Ectodermal cell (in vitro differentiated cells): Measurements from ENCODE around the gene CASP4. TPM values are rescaled to one million over a fixed set of nuclear protein-coding genes. Genes with fewer than 3 reads are reported as not detected.

Source experiments
- H3K27ac ChIP-seq: 2 replicates; pipeline ENCODE4 v1.7.0; 2013; ENCODE audit warnings: mild to moderate bottlenecking, low read depth, low read length; ENCODE audit not compliant: insufficient read depth, poor library complexity, severe bottlenecking
- H3K27me3 ChIP-seq: 2 replicates; pipeline ENCODE4 v1.7.0; 2013; ENCODE audit warnings: mild to moderate bottlenecking, low read length; ENCODE audit not compliant: insufficient read depth, control insufficient read depth, poor library complexity, severe bottlenecking
- H3K36me3 ChIP-seq: one replicate; pipeline ENCODE4 v1.7.0; 2013; ENCODE audit warnings: low read length; ENCODE audit not compliant: control insufficient read depth, insufficient read depth
- H3K4me1 ChIP-seq: one replicate; pipeline ENCODE4 v1.7.0; 2013; ENCODE audit warnings: low read length; ENCODE audit not compliant: control insufficient read depth, insufficient read depth
- H3K4me3 ChIP-seq: 2 replicates; pipeline ENCODE4 v1.7.0; 2013; ENCODE audit warnings: low read depth, low read length, control low read depth; ENCODE audit not compliant: insufficient read depth
- H3K9me3 ChIP-seq: 2 replicates; pipeline ENCODE4 v1.7.0; 2013; ENCODE audit warnings: mild to moderate bottlenecking, low read length, moderate library complexity; ENCODE audit not compliant: control insufficient read depth
- WGBS, 2 experiments: methylation state at CpG; one replicate each; pipeline ENCODE4 v1.1.7; 2013; ENCODE audit warnings: missing lambda C conversion rate in 2 of 2; 5-methylcytosine and 5-hydroxymethylcytosine counted together
- polyA plus RNA-seq, 4 experiments: library from polyadenylated mRNA; stranded (reverse); fragments of 50-300 nt; gene quantifications; one replicate each; pipeline ENCODE4 v1.2.3, GENCODE V29; 2013

Gene CASP4
- not detected for polyA plus RNA-seq (2013, experiment 1 of 4)
- not detected for polyA plus RNA-seq (2013, experiment 2 of 4)
- not detected for polyA plus RNA-seq (2013, experiment 3 of 4)
- 0.81 TPM for polyA plus RNA-seq (2013, experiment 4 of 4)

DNA sequence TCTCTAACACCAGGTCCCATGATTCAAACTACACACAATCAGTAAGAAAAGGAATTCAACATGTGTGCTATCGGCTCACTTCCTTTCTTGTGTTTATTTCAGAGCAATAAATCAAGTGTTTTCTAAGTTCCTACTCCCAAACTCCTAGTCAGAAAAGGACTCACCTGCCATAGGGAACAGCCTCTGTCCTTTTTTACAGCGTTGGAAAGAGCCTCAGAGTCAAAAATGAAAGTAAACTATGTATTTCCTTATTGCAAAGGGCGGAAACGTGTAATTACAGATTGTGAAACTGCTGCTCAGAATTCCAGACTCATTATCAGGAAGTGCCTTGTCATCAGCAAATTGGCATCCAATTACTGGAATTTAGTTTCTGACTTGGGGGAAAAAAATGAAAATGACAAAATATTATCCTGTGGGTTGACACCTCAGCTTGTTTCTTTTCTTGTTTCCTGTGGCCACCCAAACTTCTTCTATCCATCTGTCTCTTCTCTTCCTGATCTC lies at the start of gene CASP4:
TSS of gene CASP4 (minus strand) at position 220 of the 501 bp plus-strand sequence. CDS start at position 171, 49 bp downstream.
- Histone ChIP-seq H3K27me3 (no peaks in the 10 kb centered on the region), H3K4me1 (no peaks in the 10 kb centered on the region), H3K27ac (no peak within 1 kb of the TSS), H3K4me3 (no peak within 1 kb of the TSS), H3K9me3 (no peaks in the 10 kb centered on the region), H3K36me3 (no peaks in the 10 kb centered on the region)
- WGBS, 2 experiments: 95% methylated on average over 4 of the region's 4 CpGs

DNA sequence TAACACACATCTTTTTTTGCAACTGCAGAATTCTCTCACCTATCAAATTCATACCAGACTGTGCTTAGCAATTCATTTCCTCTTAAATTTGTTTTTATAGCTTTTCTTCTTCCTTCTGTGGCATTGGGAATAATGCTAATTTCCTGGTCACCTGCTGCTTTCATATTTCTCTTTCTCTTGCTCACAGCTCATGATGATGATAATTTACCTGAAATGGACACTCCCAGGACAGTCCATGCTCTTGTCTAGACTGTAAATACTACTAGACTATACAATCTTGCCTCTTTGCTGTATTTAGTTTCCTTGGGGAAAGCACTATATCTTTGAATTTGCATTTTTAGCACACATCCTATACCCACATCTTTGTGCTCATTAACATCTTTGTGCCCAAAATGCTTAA lies 39.1 kb upstream of the CASP4 start:
- H3K27ac ChIP-seq: no peak overlapping the region
- H3K9me3 ChIP-seq: no peaks in the 10 kb centered on the region
- H3K4me3 ChIP-seq: no peak overlapping the region
- H3K36me3 ChIP-seq: no peaks in the 10 kb centered on the region
- no peaks in the 10 kb centered on the region for H3K27me3 ChIP-seq
- H3K4me1 ChIP-seq: no peaks in the 10 kb centered on the region

DNA sequence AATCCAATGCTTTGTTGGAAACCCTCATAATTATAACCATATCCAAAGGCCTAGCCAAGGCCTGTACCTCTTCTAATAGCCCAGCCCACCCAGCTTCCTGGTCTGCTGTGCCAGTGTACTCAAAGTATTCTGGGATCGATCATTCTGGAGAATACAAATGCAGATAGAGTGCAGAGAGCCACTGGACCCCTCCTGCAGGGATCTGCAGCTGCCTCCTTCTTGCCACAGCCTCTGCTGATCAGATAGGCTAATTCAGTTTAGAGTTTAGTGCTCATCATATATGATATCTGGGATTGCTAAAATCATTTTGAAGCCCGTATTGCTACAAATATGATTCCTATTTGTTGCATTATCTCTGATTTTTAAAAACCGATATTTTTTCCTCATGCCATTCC lies 37.1 kb upstream of the CASP4 start:
- Histone ChIP-seq H3K4me3 (no peak overlapping the region), H3K4me1 (no peaks in the 10 kb centered on the region), H3K9me3 (no peaks in the 10 kb centered on the region), H3K36me3 (no peaks in the 10 kb centered on the region), H3K27ac (no peak overlapping the region), H3K27me3 (no peaks in the 10 kb centered on the region)
- WGBS, 2 experiments: 84 to 97% methylated on average over 2 to 3 of the region's 3 CpGs

DNA sequence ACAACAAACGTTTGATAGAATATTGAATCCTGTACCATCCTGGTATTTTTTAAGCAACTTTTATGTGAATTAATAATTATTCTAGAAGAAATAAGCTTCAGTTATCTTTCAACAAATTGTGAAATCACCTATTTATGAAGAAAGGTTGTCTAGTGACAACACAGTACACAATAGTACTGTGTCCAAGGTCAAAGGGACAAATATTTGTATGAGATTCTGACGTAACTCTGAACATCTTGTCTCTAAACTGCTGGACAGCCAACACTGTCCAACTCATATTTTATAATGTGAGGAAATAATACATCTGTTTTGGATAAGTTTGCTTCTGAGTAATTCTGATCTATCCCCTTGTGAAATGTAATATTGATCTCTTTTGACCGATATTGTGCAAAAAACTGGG lies 35.6 kb upstream of the CASP4 start:
- Histone ChIP-seq H3K36me3 (no peaks in the 10 kb centered on the region), H3K9me3 (no peaks in the 10 kb centered on the region), H3K27ac (no peak overlapping the region), H3K4me3 (no peak overlapping the region), H3K4me1 (no peaks in the 10 kb centered on the region), H3K27me3 (no peaks in the 10 kb centered on the region)
- WGBS, 2 experiments: 93 to 100% methylated on average over 1 to 3 of the region's 3 CpGs

DNA sequence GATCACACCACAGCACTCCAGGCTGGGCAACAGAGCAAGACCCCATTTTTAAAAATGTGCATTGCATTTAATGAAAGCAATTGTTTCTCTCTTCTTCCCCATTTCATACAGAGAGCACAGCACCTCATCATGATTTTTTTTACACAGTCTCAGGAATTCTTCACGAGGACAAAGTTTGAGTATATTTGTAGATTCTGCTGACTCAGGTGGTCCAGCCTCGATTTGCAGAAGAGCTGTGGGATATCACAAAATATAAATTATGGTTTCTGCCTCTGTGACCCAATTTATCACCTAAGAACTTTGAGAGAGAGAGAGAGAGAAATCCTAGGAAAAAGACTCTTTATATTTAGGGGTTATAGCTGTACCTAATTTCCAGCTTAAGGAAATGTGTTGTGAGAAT lies 34.8 kb upstream of the CASP4 start:
- no peak overlapping the region for H3K4me3 ChIP-seq
- H3K4me1 ChIP-seq: no peaks in the 10 kb centered on the region
- no peaks in the 10 kb centered on the region for H3K36me3 ChIP-seq
- no peaks in the 10 kb centered on the region for H3K27me3 ChIP-seq
- H3K27ac ChIP-seq: no peak overlapping the region
- no peaks in the 10 kb centered on the region for H3K9me3 ChIP-seq
- 84% methylated on average over 2 of the region's 2 CpGs; no CpG with 5 or more reads in 1 of the 2 experiments for WGBS, 2 experiments

DNA sequence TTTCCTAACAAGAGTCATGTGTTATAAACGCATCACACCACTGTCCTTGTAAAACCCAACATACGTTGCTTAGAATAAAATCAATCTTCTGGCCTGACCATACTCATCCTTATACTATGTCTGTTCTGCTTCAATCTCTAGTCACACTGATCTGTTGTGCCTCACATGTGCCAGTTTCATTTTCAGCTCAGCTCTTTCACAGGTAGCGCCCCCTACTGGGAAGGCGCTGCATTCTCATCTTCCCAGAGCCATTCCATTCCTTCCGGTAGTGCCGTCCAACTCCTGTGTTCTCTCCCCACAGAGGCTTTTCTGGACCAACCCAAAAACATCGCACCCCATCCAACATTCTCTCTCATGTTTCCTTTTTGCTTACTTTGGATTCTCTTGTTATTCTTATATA lies 32.4 kb upstream of the CASP4 start:
- H3K9me3 ChIP-seq: no peaks in the 10 kb centered on the region
- H3K36me3 ChIP-seq: no peaks in the 10 kb centered on the region
- H3K27ac ChIP-seq: no peak overlapping the region
- H3K4me1 ChIP-seq: no peaks in the 10 kb centered on the region
- no peaks in the 10 kb centered on the region for H3K27me3 ChIP-seq
- 84 to 91% methylated on average over 7 of the region's 7 CpGs for WGBS, 2 experiments
- no peak overlapping the region for H3K4me3 ChIP-seq

DNA sequence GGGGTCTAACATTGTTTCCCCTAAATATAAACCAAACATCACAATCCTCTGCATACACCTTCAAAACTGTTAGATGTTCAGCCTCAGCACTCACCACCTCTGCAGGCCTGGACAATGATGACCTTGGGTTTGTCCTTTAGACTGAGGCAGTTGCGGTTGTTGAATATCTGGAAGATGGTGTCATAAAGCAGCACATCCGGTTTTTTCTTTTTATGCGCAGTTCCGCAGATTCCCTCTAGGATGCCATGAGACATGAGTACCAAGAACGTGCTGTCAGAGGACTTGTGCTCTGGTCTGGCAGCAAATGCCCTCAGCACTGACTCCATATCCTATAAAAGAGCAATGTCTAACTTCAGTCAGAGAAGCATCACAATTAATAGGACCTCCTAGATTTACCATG lies 31.8 kb upstream of the CASP4 start:
- H3K27ac ChIP-seq: no peak overlapping the region
- no peaks in the 10 kb centered on the region for H3K9me3 ChIP-seq
- WGBS, 2 experiments: 92 to 93% methylated on average over 5 of the region's 5 CpGs

DNA sequence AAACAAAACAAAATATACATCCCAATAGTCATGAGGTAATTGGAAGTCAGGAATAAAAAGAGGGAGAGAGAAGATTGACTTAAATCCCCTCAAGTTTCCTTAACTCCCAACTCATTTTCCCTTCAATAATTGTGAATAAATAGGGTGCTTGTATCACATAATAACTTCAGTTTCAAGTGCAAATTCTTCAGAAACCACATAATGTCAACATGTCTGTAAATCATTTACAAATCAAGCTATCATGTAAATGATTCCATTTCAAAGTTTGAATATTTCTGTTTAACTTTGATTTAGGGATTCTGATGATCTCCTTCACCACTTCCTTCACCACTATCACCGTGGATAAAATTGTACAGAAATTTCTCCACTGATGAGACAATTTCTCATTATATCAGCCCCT lies 31.3 kb upstream of the CASP4 start:
- Histone ChIP-seq H3K36me3 (no peaks in the 10 kb centered on the region), H3K9me3 (no peaks in the 10 kb centered on the region), H3K27ac (no peak overlapping the region), H3K4me1 (no peaks in the 10 kb centered on the region), H3K4me3 (no peak overlapping the region), H3K27me3 (no peaks in the 10 kb centered on the region)
- 100% methylated on average over 1 of the region's 1 CpG; no CpG with 5 or more reads in 1 of the 2 experiments for WGBS, 2 experiments

More for the DNA sequence above, 31.8 kb upstream of the CASP4 start:
- no peaks in the 10 kb centered on the region for H3K4me1 ChIP-seq
- H3K27me3 ChIP-seq: no peaks in the 10 kb centered on the region
- no peak overlapping the region for H3K4me3 ChIP-seq
- no peaks in the 10 kb centered on the region for H3K36me3 ChIP-seq

DNA sequence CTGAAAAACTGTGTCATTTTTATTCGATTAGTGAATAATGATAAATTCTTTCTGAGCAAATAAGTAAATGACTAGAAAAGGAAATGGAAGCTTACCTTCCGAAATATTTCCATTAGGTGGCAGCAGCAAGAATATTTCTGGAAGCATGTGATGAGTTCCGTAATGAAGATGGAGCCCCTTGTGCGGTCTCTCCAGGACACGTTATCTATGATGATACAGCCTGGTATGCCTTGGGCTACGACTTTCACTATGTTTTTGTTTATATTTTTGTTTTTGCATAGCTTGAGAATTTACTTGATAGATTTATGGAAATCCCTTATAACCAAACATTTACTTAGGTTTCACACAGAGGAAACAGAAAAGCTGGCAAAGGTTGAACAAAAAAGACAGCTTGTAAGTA lies 28.9 kb upstream of the CASP4 start:
- Histone ChIP-seq H3K27me3 (no peaks in the 10 kb centered on the region), H3K4me1 (no peaks in the 10 kb centered on the region), H3K4me3 (no peak overlapping the region), H3K36me3 (no peaks in the 10 kb centered on the region), H3K9me3 (no peaks in the 10 kb centered on the region), H3K27ac (no peak overlapping the region)
- 92 to 95% methylated on average over 6 of the region's 6 CpGs for WGBS, 2 experiments

DNA sequence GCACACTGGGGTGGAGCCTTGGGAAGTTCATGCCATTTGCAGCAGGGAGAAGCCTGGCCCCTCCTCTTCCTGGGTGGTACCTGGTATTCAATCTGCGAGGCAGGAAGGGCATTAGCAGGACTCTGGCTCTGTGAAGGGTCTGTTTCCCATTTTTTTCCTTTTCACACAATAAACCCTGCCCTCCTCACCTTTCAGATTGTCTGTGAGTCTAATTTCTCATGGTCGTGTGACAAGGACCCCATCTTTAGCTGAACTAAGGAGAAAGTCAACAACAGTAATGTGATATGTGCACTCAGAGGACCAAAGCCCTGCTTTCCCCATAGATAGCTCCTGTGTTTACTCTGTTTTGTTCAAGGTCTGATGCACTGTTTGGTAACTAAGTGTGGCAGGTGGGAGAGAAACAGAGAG lies 26.6 kb upstream of the CASP4 start:
- Histone ChIP-seq H3K4me3 (no peak overlapping the region), H3K4me1 (no peaks in the 10 kb centered on the region), H3K9me3 (no peaks in the 10 kb centered on the region), H3K27ac (no peak overlapping the region), H3K36me3 (no peaks in the 10 kb centered on the region), H3K27me3 (no peaks in the 10 kb centered on the region)
- 88 to 93% methylated on average over 2 of the region's 2 CpGs for WGBS, 2 experiments

DNA sequence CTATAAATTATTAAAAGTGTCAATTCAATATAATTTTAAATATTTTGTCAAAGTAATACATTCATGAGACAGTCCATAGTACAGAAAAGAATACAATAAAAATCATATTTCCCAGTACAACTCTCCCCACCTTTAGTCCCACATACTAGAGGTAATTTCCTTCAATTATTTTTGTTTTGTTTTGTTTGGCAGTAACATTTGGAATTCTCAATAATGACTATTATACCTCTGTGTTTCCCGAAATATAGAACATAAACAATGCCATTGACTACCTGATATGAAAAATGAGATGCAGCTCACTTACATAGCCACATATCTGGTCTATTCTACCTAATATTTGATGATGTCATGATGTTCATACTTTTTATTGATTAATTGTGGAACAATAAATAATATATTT lies 24.4 kb upstream of the CASP4 start:
- Histone ChIP-seq H3K27ac (no peak overlapping the region), H3K4me3 (no peak overlapping the region), H3K4me1 (no peaks in the 10 kb centered on the region), H3K36me3 (no peaks in the 10 kb centered on the region), H3K27me3 (no peaks in the 10 kb centered on the region), H3K9me3 (no peaks in the 10 kb centered on the region)
- no CpG with 5 or more reads among the region's 1 CpG for WGBS, 2 experiments
